ENCODE data around the gene VGLL4.

GRCh38 chr3:11691767-11692531 lies 48.2 kb upstream of the VGLL4 start:
- TF ChIP-seq CTCF (IDR thresholded peaks at IDR 0.05 in 2 of 3, conservative IDR thresholded peaks at IDR 0.05 in 1 of 3; ENCODE audit: borderline replicate concordance in 1 of 3, insufficient read depth in 1 of 3, low read depth in 2 of 3, low read length in 2 of 3) (no peak), ATF3 (IDR thresholded peaks at IDR 0.05) (no peak), EZH2 (IDR thresholded peaks at IDR 0.05) (no peak)
